DOHH2 (cell line): ENCODE data around the gene CHD9NB.

ENCODE experiments used
- EZH2phosphoT487 ChIP-seq: fragments of 200-600 bp; sonication (generic); IDR thresholded peaks from 2 replicates; pipeline ENCODE4 v1.6.1; 2017; ENCODE audit warnings: borderline replicate concordance, mild to moderate bottlenecking, antibody characterized with exemption, low read length, moderate library complexity, mixed read lengths
- TF ChIP-seq, protein P1 (sequence below): fragments of 200-600 bp; sonication (generic); IDR thresholded peaks from one replicate; pipeline ENCODE4 v1.5.1; 2014; ENCODE audit warnings: antibody characterized with exemption, mild to moderate bottlenecking, low read depth, low read length; ENCODE audit not compliant: poor library complexity, severe bottlenecking

DNA sequence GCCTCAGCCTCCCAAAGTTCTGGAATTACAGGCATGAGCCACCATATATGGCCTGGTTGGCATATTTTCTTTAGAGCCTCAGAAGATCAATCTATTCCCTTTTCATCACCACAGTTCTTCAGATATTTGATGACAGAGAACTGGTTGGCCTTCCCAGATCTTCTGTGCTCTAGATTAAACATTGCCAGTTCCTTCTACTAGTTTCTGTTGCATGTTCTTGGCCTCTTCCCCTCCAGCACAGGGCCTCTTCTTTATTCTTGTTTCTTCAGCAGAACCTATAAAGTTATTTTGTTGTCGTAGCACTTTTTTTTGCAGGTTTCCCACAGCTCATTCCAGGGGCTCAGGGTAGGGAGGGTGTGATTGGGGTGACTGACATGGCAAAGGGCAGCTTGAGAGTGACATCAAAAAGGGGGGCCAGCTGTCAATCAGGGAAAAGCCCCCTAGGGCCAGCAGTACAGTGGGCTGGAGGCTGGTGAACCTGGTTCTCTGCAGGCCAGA is 11.4 kb upstream of the CHD9NB start:
- TF ChIP-seq, protein P1, sequence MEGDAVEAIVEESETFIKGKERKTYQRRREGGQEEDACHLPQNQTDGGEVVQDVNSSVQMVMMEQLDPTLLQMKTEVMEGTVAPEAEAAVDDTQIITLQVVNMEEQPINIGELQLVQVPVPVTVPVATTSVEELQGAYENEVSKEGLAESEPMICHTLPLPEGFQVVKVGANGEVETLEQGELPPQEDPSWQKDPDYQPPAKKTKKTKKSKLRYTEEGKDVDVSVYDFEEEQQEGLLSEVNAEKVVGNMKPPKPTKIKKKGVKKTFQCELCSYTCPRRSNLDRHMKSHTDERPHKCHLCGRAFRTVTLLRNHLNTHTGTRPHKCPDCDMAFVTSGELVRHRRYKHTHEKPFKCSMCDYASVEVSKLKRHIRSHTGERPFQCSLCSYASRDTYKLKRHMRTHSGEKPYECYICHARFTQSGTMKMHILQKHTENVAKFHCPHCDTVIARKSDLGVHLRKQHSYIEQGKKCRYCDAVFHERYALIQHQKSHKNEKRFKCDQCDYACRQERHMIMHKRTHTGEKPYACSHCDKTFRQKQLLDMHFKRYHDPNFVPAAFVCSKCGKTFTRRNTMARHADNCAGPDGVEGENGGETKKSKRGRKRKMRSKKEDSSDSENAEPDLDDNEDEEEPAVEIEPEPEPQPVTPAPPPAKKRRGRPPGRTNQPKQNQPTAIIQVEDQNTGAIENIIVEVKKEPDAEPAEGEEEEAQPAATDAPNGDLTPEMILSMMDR = no peak
- TF ChIP-seq EZH2phosphoT487 = no peak
